Gastroesophageal sphincter (tissue), 3 donors: ENCODE measurements around the gene ADAT3.

Source experiments
- POLR2AphosphoS5 ChIP-seq: sonication (generic); formaldehyde crosslinking; IDR thresholded peaks from one replicate; pipeline ENCODE4 v1.6.1; 2017; ENCODE audit warnings: antibody characterized with exemption
- TF ChIP-seq, protein P1 (sequence below), 4 experiments: fragments of 200-600 bp in 2 of 4; fragments of 450-650 bp in 2 of 4; sonication (generic) in 1 of 4; IDR thresholded peaks; one replicate each; pipeline ENCODE4 v1.5.1; 2017 to 2019; ENCODE audit warnings: antibody characterized with exemption in 4 of 4, mild to moderate bottlenecking in 2 of 4, moderate library complexity in 2 of 4

DNA sequence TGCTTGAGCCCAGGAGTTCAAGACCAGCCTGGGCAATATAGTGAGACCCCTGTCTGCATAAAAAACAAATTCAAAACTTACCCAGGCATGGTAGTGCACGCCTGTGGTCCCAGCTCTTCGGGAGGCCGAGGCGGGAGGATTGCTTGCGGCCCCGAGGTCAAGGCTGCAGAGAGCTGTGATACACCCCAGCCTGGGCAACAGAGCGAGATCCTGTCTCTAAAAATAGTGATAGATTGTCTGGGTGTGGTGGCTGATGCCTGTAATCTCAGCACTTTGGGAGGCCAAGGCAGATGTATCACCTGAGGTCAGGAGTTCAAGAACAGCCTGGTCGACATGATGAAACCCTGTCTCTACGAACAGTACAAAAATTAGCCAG, 37.9 kb upstream of the ADAT3 start:
- TF ChIP-seq, protein P1, sequence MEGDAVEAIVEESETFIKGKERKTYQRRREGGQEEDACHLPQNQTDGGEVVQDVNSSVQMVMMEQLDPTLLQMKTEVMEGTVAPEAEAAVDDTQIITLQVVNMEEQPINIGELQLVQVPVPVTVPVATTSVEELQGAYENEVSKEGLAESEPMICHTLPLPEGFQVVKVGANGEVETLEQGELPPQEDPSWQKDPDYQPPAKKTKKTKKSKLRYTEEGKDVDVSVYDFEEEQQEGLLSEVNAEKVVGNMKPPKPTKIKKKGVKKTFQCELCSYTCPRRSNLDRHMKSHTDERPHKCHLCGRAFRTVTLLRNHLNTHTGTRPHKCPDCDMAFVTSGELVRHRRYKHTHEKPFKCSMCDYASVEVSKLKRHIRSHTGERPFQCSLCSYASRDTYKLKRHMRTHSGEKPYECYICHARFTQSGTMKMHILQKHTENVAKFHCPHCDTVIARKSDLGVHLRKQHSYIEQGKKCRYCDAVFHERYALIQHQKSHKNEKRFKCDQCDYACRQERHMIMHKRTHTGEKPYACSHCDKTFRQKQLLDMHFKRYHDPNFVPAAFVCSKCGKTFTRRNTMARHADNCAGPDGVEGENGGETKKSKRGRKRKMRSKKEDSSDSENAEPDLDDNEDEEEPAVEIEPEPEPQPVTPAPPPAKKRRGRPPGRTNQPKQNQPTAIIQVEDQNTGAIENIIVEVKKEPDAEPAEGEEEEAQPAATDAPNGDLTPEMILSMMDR (IDR thresholded peaks at IDR 0.05) = no peak
- TF ChIP-seq POLR2AphosphoS5 = no peak
